Measurements from ENCODE around the gene TENM3. TPM values are rescaled to one million over a fixed set of nuclear protein-coding genes. Genes with fewer than 3 reads are reported as not detected.

TENM3 gene
- total and polyA plus RNA-seq, 2 donors from 2014 or later = 0.58 to 6.8 TPM

- Histone ChIP-seq H3K9ac (ENCODE audit: low read length in 3 of 3) (no peak overlapping the region), H3K9me3 (ENCODE audit: control insufficient read depth in 2 of 3, insufficient read depth in 1 of 3, low read length in 3 of 3) (no peaks in the 10 kb centered on the region), H3K4me3 (ENCODE audit: low read length in 3 of 3) (no peak overlapping the region), H3K27ac (ENCODE audit: low read depth in 2 of 2, low read length in 2 of 2) (no peak overlapping the region), H3K27me3 (ENCODE audit: control insufficient read depth, insufficient read depth, low read length) (no peaks in the 10 kb centered on the region), H3K4me1 (ENCODE audit: control insufficient read depth in 2 of 3, insufficient read depth in 2 of 3, low read depth in 1 of 3, low read length in 3 of 3) (no peaks in the 10 kb centered on the region), H3K36me3 (ENCODE audit: control insufficient read depth in 2 of 3, insufficient read depth in 3 of 3, low read length in 3 of 3) (no peaks in the 10 kb centered on the region)
- intact Hi-C loops (cut with DNase I) = no loop called here
- DNase-seq = no peak
- no peak for FAIRE-seq
- no peak for TF ChIP-seq CTCF (IDR thresholded peaks at IDR 0.05; ENCODE audit: borderline replicate concordance, extremely low read depth, insufficient read depth)
Observed at GRCh38 chr4:182228991-182229577, 14.1 kb upstream of the TENM3 start.

GRCh38 chr4:182230256-182230655, 12.9 kb upstream of the TENM3 start:
- H3K4me1 ChIP-seq (ENCODE audit: control insufficient read depth in 2 of 3, insufficient read depth in 2 of 3, low read depth in 1 of 3, low read length in 3 of 3) = no peaks in the 10 kb centered on the region
- intact Hi-C loops (cut with DNase I) = no loop called here
- H3K27ac ChIP-seq (ENCODE audit: low read depth in 2 of 2, low read length in 2 of 2) = no peak overlapping the region
- DNase-seq (no peak), FAIRE-seq (no peak)
- no peaks in the 10 kb centered on the region for H3K36me3 ChIP-seq (ENCODE audit: control insufficient read depth in 2 of 3, insufficient read depth in 3 of 3, low read length in 3 of 3)
- no peaks in the 10 kb centered on the region for H3K27me3 ChIP-seq (ENCODE audit: control insufficient read depth, insufficient read depth, low read length)
- no peak for TF ChIP-seq CTCF (IDR thresholded peaks at IDR 0.05; ENCODE audit: borderline replicate concordance, extremely low read depth, insufficient read depth)
- no peaks in the 10 kb centered on the region for H3K9me3 ChIP-seq (ENCODE audit: control insufficient read depth in 2 of 3, insufficient read depth in 1 of 3, low read length in 3 of 3)
- H3K9ac ChIP-seq (ENCODE audit: low read length in 3 of 3) = no peak overlapping the region
- H3K4me3 ChIP-seq (ENCODE audit: low read length in 3 of 3) = no peak overlapping the region

- no peaks in the 10 kb centered on the region for H3K36me3 ChIP-seq (ENCODE audit: control insufficient read depth in 2 of 3, insufficient read depth in 3 of 3, low read length in 3 of 3)
- no peaks in the 10 kb centered on the region for H3K4me1 ChIP-seq (ENCODE audit: control insufficient read depth in 2 of 3, insufficient read depth in 2 of 3, low read depth in 1 of 3, low read length in 3 of 3)
- intact Hi-C loops (cut with DNase I) = no loop called here
- TF ChIP-seq CTCF (IDR thresholded peaks at IDR 0.05; ENCODE audit: borderline replicate concordance, extremely low read depth, insufficient read depth) = no peak
- H3K9ac ChIP-seq (ENCODE audit: low read length in 3 of 3) = no peak overlapping the region
- H3K9me3 ChIP-seq (ENCODE audit: control insufficient read depth in 2 of 3, insufficient read depth in 1 of 3, low read length in 3 of 3) = no peaks in the 10 kb centered on the region
- no peak overlapping the region for H3K27ac ChIP-seq (ENCODE audit: low read depth in 2 of 2, low read length in 2 of 2)
- no peak overlapping the region for H3K4me3 ChIP-seq (ENCODE audit: low read length in 3 of 3)
- no peaks in the 10 kb centered on the region for H3K27me3 ChIP-seq (ENCODE audit: control insufficient read depth, insufficient read depth, low read length)
- no peak for FAIRE-seq
- DNase-seq = no peak
Observed at GRCh38 chr4:182231080-182231479, 12.1 kb upstream of the TENM3 start.

GRCh38 chr4:182231496-182231895, 11.7 kb upstream of the TENM3 start:
- Histone ChIP-seq H3K4me1 (ENCODE audit: control insufficient read depth in 2 of 3, insufficient read depth in 2 of 3, low read depth in 1 of 3, low read length in 3 of 3) (no peaks in the 10 kb centered on the region), H3K27ac (ENCODE audit: low read depth in 2 of 2, low read length in 2 of 2) (no peak overlapping the region), H3K4me3 (ENCODE audit: low read length in 3 of 3) (no peak overlapping the region), H3K9me3 (ENCODE audit: control insufficient read depth in 2 of 3, insufficient read depth in 1 of 3, low read length in 3 of 3) (no peaks in the 10 kb centered on the region), H3K27me3 (ENCODE audit: control insufficient read depth, insufficient read depth, low read length) (no peaks in the 10 kb centered on the region), H3K36me3 (ENCODE audit: control insufficient read depth in 2 of 3, insufficient read depth in 3 of 3, low read length in 3 of 3) (no peaks in the 10 kb centered on the region), H3K9ac (ENCODE audit: low read length in 3 of 3) (no peak overlapping the region)
- no peak for FAIRE-seq
- intact Hi-C loops (cut with DNase I) = no loop called here
- DNase-seq = no peak
- TF ChIP-seq CTCF (IDR thresholded peaks at IDR 0.05; ENCODE audit: borderline replicate concordance, extremely low read depth, insufficient read depth) = no peak
